ENCODE results near the gene ADAMTSL2. TPM values are rescaled to one million over a fixed set of nuclear protein-coding genes. Genes with fewer than 3 reads are reported as not detected.

Gene ADAMTSL2
- total and polyA plus RNA-seq, 5 donors from 2014 or later = not detected

DNA sequence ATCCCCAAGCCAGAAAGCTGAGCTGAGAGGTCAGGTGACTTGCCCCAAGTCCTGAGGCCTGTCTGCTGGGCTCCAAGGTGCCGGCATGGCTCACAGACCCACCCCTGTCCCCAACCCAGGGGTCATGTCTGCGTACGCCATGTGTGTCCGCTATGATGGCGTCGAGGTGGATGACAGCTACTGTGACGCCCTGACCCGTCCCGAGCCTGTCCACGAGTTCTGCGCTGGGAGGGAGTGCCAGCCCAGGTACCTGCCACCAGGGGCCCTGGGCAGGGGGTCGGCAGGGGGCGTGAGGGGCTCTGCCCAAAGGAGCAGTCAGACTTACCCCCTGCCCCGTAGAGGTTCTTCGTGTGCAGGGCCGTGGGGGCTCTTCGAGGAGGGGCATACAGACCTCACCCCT, 32.3 kb downstream of the ADAMTSL2 start:
- ATAC-seq (ENCODE audit: low read depth in 2 of 2) (no peak), DNase-seq (no peak)
- Mint-ChIP-seq H3K36me3 (no peaks in the 10 kb centered on the region), H3K27ac (no peak overlapping the region), H3K4me3 (no peak overlapping the region), H3K4me1 (peaks cover 0 to 7% (median 2%) of the 10 kb centered on the region in 4 donors), H3K27me3 (no peaks in the 10 kb centered on the region), H3K9me3 (no peaks in the 10 kb centered on the region)
- Histone ChIP-seq H3K36me3 (ENCODE audit: control insufficient read depth, insufficient read depth, low read length) (no peaks in the 10 kb centered on the region), H3K9me3 (ENCODE audit: control insufficient read depth in 2 of 2, low read length in 2 of 2) (no peaks in the 10 kb centered on the region), H3K27me3 (ENCODE audit: control insufficient read depth, insufficient read depth, low read length) (no peaks in the 10 kb centered on the region), H3K4me1 (ENCODE audit: control insufficient read depth, insufficient read depth, low read length, poor library complexity, severe bottlenecking) (peaks cover 3% of the 10 kb centered on the region), H3K4me3 (ENCODE audit: low read depth, low read length) (no peak overlapping the region), H3K27ac (ENCODE audit: insufficient read depth, low read length, poor library complexity, severe bottlenecking) (no peak overlapping the region)

DNA sequence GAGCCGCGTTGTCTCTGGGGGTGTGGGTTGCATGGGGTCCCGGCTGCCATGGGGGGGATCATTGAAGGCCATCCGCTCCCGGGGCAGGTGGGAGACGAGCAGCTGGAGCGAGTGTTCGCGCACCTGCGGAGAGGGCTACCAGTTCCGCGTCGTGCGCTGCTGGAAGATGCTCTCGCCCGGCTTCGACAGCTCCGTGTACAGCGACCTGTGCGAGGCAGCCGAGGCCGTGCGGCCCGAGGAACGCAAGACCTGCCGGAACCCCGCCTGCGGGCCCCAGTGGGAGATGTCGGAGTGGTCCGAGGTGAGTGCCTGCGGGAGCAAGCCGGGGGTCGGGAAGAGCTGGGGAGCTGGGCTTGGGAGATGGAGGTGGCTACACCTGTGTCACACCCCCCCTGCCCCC, 33.7 kb downstream of the ADAMTSL2 start:
- Mint-ChIP-seq H3K27ac (no peak overlapping the region), H3K27me3 (no peaks in the 10 kb centered on the region), H3K9me3 (no peaks in the 10 kb centered on the region), H3K36me3 (no peaks in the 10 kb centered on the region), H3K4me1 (peaks cover 0 to 5% (median 2%) of the 10 kb centered on the region in 4 donors), H3K4me3 (no peak overlapping the region)
- DNase-seq (no peak), ATAC-seq (ENCODE audit: low read depth in 2 of 2) (no peak)
- H3K9me3 ChIP-seq (ENCODE audit: control insufficient read depth in 2 of 2, low read length in 2 of 2) = no peaks in the 10 kb centered on the region
- no peaks in the 10 kb centered on the region for H3K36me3 ChIP-seq (ENCODE audit: control insufficient read depth, insufficient read depth, low read length)
- no peaks in the 10 kb centered on the region for H3K27me3 ChIP-seq (ENCODE audit: control insufficient read depth, insufficient read depth, low read length)
- peaks cover 2% of the 10 kb centered on the region for H3K4me1 ChIP-seq (ENCODE audit: control insufficient read depth, insufficient read depth, low read length, poor library complexity, severe bottlenecking)
- H3K27ac ChIP-seq (ENCODE audit: insufficient read depth, low read length, poor library complexity, severe bottlenecking) = no peak overlapping the region
- H3K4me3 ChIP-seq (ENCODE audit: low read depth, low read length) = no peak overlapping the region

DNA sequence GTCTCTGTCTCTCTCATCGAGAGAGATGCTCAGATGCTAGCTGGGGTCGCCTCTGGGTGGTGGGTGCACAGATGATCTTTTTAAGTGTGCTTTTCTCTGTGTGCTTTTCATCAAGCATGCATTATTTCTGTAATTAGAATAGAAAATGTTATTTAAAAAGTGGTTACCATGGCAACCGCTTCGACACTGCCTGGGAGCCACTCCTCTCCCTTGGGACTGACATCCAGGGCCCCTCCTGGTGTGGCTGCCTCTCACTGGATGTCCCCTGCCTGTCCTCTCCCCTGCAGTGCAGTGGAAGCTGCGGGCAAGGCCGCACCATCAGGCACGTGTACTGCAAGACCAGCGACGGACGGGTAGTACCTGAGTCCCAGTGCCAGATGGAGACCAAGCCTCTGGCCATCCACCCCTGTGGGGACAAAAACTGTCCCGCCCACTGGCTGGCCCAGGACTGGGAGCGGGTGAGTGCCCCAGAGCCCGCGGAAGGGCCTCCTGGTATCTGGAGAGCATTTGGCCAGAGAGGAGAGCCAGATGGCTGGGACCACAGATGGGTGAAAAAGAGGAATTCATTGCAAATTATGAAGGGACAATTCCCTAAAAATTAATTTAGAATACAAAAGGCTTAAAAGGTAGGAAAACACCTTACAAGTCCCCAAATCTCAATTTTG, 34.7 kb downstream of the ADAMTSL2 start:
- H3K4me3 Mint-ChIP-seq = no peak overlapping the region
- Histone ChIP-seq H3K4me3 (ENCODE audit: low read depth, low read length) (no peak overlapping the region), H3K9me3 (ENCODE audit: control insufficient read depth in 2 of 2, low read length in 2 of 2) (no peaks in the 10 kb centered on the region), H3K27ac (ENCODE audit: insufficient read depth, low read length, poor library complexity, severe bottlenecking) (no peak overlapping the region), H3K4me1 (ENCODE audit: control insufficient read depth, insufficient read depth, low read length, poor library complexity, severe bottlenecking) (no peaks in the 10 kb centered on the region), H3K36me3 (ENCODE audit: control insufficient read depth, insufficient read depth, low read length) (no peaks in the 10 kb centered on the region), H3K27me3 (ENCODE audit: control insufficient read depth, insufficient read depth, low read length) (no peaks in the 10 kb centered on the region)
- H3K27ac Mint-ChIP-seq = no peak overlapping the region
- no peak for ATAC-seq (ENCODE audit: low read depth in 2 of 2)
- H3K36me3 Mint-ChIP-seq = no peaks in the 10 kb centered on the region
- H3K27me3 Mint-ChIP-seq = no peaks in the 10 kb centered on the region
- H3K4me1 Mint-ChIP-seq = no peaks in the 10 kb centered on the region
- DNase-seq = no peak
- H3K9me3 Mint-ChIP-seq = no peaks in the 10 kb centered on the region

DNA sequence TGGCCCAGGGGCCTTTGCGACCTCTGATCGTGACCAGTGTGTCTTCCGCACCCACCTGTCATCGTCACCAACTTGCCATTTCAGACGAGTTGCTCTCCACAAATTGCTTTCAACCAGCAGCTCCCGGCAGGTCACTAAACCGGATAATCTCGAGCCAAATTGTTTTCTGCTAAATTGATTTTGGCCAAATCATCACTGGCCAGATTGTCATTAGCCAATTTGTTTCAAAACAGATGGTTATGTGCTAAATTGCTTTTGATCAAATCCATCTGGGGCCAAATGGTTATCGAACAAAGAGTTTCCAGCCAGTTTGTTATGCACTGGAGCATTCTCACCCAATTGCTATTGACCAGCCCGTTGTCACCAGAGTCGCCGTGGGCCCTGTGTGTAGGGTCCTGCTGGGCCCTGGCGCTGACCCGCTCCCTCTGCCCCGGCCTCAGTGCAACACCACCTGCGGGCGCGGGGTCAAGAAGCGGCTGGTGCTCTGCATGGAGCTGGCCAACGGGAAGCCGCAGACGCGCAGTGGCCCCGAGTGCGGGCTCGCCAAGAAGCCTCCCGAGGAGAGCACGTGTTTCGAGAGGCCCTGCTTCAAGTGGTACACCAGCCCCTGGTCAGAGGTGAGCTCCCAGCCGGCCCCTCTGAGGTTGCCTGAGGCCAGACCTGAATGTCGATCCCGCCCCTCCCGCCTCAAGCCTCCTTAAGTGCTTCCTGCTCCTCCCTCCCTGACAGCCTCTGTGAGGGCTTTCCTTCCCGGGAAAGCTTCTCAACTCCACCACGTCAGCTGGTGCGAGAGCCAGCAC, 35.6 kb downstream of the ADAMTSL2 start:
- H3K27ac Mint-ChIP-seq = no peak overlapping the region

DNA sequence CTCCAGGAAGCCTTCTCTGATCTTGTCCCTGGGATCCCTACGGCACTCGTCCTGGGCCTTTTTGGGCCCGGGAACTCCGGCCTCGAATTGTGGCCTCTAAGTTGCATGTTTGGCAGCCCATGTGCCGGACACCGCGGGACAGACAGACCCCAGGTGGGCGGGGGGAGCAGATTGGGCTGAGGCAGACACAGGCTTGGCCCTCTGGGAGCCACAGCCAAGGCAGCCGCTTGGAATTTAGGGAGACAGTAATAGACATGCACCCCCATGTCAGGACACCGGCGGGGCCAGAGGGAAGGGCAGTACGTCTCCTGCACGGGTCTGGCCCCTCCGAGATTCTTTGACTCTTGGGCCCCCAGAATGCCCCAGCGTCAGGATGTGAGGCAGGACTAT, 36.2 kb downstream of the ADAMTSL2 start:
- Histone ChIP-seq H3K4me3 (ENCODE audit: low read depth, low read length) (no peak overlapping the region), H3K4me1 (ENCODE audit: control insufficient read depth, insufficient read depth, low read length, poor library complexity, severe bottlenecking) (no peaks in the 10 kb centered on the region), H3K36me3 (ENCODE audit: control insufficient read depth, insufficient read depth, low read length) (no peaks in the 10 kb centered on the region), H3K9me3 (ENCODE audit: control insufficient read depth in 2 of 2, low read length in 2 of 2) (no peaks in the 10 kb centered on the region), H3K27me3 (ENCODE audit: control insufficient read depth, insufficient read depth, low read length) (no peaks in the 10 kb centered on the region), H3K27ac (ENCODE audit: insufficient read depth, low read length, poor library complexity, severe bottlenecking) (no peak overlapping the region)
- DNase-seq (no peak), ATAC-seq (ENCODE audit: low read depth in 2 of 2) (no peak)
- no peaks in the 10 kb centered on the region for H3K4me1 Mint-ChIP-seq
- no peak overlapping the region for H3K4me3 Mint-ChIP-seq
- H3K36me3 Mint-ChIP-seq = no peaks in the 10 kb centered on the region
- no peaks in the 10 kb centered on the region for H3K9me3 Mint-ChIP-seq
- no peak overlapping the region for H3K27ac Mint-ChIP-seq
- no peaks in the 10 kb centered on the region for H3K27me3 Mint-ChIP-seq

More for the DNA sequence above, 35.6 kb downstream of the ADAMTSL2 start:
- DNase-seq = no peak
- H3K4me3 ChIP-seq (ENCODE audit: low read depth, low read length) = no peak overlapping the region
- no peak overlapping the region for H3K27ac ChIP-seq (ENCODE audit: insufficient read depth, low read length, poor library complexity, severe bottlenecking)
- no peaks in the 10 kb centered on the region for H3K9me3 ChIP-seq (ENCODE audit: control insufficient read depth in 2 of 2, low read length in 2 of 2)
- H3K27me3 ChIP-seq (ENCODE audit: control insufficient read depth, insufficient read depth, low read length) = no peaks in the 10 kb centered on the region
- no peaks in the 10 kb centered on the region for H3K4me1 ChIP-seq (ENCODE audit: control insufficient read depth, insufficient read depth, low read length, poor library complexity, severe bottlenecking)
- Mint-ChIP-seq H3K36me3 (no peaks in the 10 kb centered on the region), H3K9me3 (no peaks in the 10 kb centered on the region), H3K4me1 (no peaks in the 10 kb centered on the region), H3K27me3 (no peaks in the 10 kb centered on the region), H3K4me3 (no peak overlapping the region)
- ATAC-seq (ENCODE audit: low read depth in 2 of 2) = no peak
- H3K36me3 ChIP-seq (ENCODE audit: control insufficient read depth, insufficient read depth, low read length) = no peaks in the 10 kb centered on the region

DNA sequence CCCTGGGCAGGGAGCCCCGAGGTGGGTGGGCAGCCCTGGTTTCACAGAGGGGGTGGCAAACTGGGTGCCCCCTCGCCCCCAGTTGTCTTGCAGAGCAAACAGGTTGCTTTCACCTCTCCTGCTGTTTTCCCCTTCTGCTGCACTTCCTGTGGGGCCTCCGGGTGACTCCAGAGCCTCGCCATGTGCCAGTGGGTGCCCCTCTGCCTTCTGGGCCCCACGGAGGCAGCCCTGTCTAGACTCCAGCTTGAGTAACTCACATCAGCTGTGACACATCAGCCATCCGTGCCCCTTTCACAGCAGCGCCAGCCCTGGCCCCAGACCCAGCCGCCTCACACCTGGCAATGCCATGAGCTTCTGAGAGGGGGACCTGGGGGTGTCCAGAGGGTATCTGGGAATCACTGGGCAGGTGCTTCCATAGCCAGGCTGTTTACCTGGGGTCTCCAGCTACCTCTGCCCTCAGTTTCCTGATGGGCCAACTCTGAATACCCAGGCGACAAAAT, 36.9 kb downstream of the ADAMTSL2 start:
- H3K9me3 ChIP-seq (ENCODE audit: control insufficient read depth in 2 of 2, low read length in 2 of 2) = no peaks in the 10 kb centered on the region
- no peaks in the 10 kb centered on the region for H3K9me3 Mint-ChIP-seq
- no peak overlapping the region for H3K4me3 Mint-ChIP-seq
- H3K4me1 Mint-ChIP-seq = peaks cover 0 to 2% (median 0%) of the 10 kb centered on the region in 4 donors
- no peak overlapping the region for H3K27ac Mint-ChIP-seq
- no peaks in the 10 kb centered on the region for H3K27me3 Mint-ChIP-seq
- H3K36me3 ChIP-seq (ENCODE audit: control insufficient read depth, insufficient read depth, low read length) = no peaks in the 10 kb centered on the region
- no peaks in the 10 kb centered on the region for H3K27me3 ChIP-seq (ENCODE audit: control insufficient read depth, insufficient read depth, low read length)
- H3K4me3 ChIP-seq (ENCODE audit: low read depth, low read length) = no peak overlapping the region
- H3K4me1 ChIP-seq (ENCODE audit: control insufficient read depth, insufficient read depth, low read length, poor library complexity, severe bottlenecking) = no peaks in the 10 kb centered on the region
- no peak for DNase-seq
- no peak overlapping the region for H3K27ac ChIP-seq (ENCODE audit: insufficient read depth, low read length, poor library complexity, severe bottlenecking)
- no peak for ATAC-seq (ENCODE audit: low read depth in 2 of 2)
- no peaks in the 10 kb centered on the region for H3K36me3 Mint-ChIP-seq

DNA sequence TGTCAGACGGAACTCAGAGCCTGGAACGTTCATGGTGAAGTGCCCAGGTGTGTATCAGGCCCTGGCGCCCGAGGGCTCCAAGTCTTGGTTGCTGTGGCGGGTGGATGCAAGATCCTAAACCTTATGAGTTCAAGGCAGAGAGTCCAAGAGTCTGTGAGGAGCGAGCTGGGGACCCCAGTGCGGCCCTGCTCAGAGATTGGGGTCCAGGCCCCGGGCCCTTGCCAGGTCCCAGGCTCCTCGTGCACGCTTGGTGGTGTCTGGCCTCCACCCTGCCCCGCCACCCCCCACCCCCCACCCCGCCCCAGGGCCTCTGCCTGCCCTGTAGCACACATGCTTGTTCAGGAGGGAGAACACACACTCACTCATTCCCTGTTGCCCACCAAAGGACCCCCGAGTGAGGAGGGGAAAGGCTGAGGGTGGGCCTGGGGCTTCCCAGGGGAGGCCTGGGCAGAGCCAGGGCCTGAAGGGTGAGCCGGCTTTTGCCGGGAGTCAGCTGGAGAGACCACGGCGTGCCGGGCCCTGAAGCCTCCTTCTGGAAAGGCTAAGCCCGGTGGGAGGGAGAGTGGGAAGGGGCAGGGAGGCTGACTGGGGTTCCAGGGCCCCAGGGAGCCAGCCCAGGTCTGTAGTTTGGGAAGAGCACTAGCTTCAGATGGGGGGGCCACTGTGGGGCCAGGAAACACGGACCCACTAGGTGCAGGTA, 37.5 kb downstream of the ADAMTSL2 start:
- H3K36me3 Mint-ChIP-seq = no peaks in the 10 kb centered on the region
- no peak overlapping the region for H3K27ac ChIP-seq (ENCODE audit: insufficient read depth, low read length, poor library complexity, severe bottlenecking)
- H3K4me1 Mint-ChIP-seq = peaks cover 0 to 8% (median 0%) of the 10 kb centered on the region in 4 donors
- no peaks in the 10 kb centered on the region for H3K27me3 Mint-ChIP-seq
- H3K27ac Mint-ChIP-seq = no peak overlapping the region
- DNase-seq = no peak
- no peak for ATAC-seq (ENCODE audit: low read depth in 2 of 2)
- no peaks in the 10 kb centered on the region for H3K9me3 Mint-ChIP-seq
- no peaks in the 10 kb centered on the region for H3K4me1 ChIP-seq (ENCODE audit: control insufficient read depth, insufficient read depth, low read length, poor library complexity, severe bottlenecking)
- no peak overlapping the region for H3K4me3 ChIP-seq (ENCODE audit: low read depth, low read length)
- no peak overlapping the region for H3K4me3 Mint-ChIP-seq
- H3K9me3 ChIP-seq (ENCODE audit: control insufficient read depth in 2 of 2, low read length in 2 of 2) = no peaks in the 10 kb centered on the region
- H3K36me3 ChIP-seq (ENCODE audit: control insufficient read depth, insufficient read depth, low read length) = no peaks in the 10 kb centered on the region
- H3K27me3 ChIP-seq (ENCODE audit: control insufficient read depth, insufficient read depth, low read length) = no peaks in the 10 kb centered on the region

All from CD4-positive, CD25-positive, alpha-beta regulatory T cell (primary cell).